Measurements from ENCODE around the gene SPHK1.

Gene SPHK1

DNA sequence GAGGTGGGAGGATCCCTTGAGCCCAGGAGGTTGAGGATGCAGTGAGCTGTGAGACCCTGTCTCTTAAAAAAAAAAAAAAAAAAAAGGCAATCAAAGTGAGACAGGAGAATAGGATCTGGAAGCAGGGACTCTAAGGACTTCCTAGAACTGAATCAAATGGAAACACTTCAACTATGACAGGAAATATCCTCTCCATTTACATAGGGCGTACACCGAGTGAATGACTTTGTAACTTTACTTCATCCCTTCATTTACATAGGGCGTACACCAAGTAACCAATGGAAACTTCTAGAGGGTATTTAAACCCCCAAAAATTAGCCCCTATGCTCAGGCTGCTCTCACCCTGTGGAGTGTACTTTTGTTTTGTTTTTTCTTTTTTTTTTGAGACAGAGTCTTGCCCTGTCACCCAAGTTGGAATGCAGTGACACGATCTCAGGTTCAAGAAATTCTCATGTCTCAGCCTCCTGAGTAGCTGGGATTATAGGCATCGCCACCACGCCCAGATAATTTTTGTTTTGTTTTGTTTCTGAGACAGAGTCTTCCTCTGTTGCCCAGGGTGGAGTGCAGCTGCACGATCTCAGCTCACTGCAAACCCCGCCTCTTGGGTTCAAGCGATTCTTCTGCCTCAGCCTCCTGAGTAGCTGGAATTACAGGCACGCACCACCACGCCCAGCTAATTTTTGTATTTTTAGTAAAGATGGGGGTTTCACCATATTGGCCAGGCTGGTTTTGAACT lies 21.1 kb upstream of the SPHK1 start:
- DNase-seq: no peak

GRCh38 chr17:76365256-76365903 lies 19.0 kb upstream of the SPHK1 start:
- no peak for DNase-seq

GRCh38 chr17:76366247-76366646 lies 18.2 kb upstream of the SPHK1 start:
- no peak for DNase-seq

GRCh38 chr17:76367642-76368041 lies 16.8 kb upstream of the SPHK1 start:
- DNase-seq: no peak

GRCh38 chr17:76368545-76368944 lies 15.9 kb upstream of the SPHK1 start:
- no peak for DNase-seq

DNA sequence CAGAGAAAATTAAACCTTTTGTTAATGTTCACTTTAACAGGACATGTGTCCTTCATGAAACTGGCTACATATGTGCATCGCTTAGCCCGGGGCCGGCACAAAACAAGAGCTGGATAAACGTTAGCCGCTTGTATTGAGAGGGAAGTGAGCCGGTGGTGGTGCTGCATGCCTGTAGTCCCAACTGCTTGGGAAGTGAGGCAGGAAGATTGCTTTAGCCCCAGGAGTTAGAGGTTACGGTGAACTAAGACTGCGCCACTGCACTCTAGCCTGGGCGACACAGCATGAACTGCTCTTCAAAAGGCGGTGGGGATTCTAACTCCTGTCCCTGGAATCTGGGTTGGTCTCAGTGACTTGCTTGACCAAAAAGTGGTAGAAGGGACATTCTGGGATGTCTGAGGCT lies 15.0 kb upstream of the SPHK1 start:
- no peak for DNase-seq

DNA sequence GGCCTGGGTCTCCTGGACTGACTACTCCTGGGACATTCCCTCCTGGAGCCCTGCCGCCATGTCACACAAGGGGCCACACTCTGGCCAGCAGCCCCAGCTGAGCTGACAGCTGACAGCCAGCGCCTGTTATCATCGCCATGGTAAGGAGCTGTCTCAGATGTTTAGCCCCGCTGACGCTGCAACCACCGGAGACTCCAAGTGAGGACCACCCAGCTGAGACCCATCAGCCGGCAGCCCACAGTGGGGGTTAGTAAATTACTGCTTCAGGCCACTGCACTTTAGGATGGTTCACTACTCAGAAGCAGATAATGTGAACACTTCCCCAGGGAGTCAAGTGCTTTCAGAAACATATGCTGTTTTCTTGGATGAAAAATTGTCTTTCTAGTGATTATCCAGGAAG lies 14.6 kb upstream of the SPHK1 start:
- DNase-seq: no peak

DNA sequence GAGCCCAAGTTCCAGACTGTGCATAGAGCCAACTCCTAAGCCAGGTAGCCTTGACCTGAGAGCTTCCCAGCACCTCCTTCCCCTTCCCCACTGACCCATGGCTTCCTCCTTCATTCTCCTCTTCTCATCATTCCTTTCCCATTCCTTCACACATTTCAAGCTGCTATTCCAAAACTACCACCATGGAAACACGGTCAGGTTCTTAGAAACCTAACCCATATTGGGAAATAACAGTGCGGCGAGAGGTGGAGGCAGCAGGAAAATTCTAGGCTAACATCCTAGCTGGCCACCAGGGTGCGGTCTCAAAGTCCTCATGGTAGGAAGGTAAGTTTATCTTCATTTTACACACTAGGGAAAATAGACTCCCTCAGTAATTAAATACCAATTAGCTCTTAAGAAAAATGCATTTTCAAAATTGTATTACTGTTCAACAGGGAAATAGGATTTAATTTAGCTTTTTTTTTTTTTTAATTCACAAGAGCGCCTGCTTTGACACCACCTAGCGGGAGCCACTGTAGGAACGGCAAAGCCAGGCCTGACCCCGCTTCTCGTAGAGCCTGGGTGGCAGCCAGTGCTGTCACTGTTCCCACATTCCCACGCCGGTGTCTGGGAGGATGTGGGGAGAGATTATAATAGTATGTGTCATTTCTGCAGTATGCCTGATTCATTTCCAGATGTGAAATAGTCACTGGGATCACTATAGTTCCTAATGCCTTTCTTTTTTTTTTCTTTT lies 14.0 kb upstream of the SPHK1 start:
- no peak for DNase-seq

GRCh38 chr17:76371656-76372628 lies 12.5 kb upstream of the SPHK1 start:
- no peak for DNase-seq

DNA sequence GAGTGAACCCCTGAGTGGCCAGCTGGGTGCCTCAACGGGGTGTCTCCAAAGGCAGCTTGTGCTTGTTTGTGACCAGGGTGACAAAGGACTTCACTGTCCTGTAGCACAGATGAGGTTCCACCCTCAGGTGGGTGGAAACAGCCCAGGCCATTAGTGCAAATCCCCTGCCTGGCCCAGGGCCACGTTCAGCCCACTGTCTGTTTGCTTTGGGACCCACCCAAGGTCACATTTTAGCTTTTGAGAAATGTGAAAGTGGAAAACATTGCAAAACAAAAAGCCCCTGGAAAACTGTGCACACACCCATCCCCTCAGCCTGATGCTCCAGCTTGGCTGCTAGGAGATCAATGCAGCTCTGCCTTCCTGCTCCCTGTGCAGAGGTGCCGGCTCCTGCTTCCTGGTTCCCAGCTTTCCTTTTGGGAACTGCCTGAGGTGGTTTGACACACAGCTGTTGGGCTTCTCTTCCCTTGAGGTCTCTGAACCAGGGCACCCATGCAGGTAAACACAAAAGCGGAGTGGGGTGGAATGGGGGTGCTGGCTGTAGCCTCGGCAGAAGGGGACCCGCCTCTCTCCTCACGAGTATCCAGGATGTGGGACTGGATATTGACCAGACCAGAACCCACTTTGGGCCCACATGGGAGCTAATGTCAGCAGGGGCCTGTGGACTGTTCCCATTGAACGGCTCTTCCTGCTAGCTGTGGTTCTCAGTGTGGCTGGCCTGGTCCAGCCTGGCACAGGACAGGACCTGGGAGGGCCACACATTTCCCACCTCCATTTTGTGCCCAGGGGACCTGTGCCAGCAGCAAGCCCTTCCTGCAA lies 7.9 kb upstream of the SPHK1 start:
- no peak for DNase-seq

GRCh38 chr17:76378548-76379274 lies 5.7 kb upstream of the SPHK1 start:
- no peak for DNase-seq

- DNase-seq: no peak
Measured at GRCh38 chr17:76379275-76379641, 5.2 kb upstream of the SPHK1 start.

- no peak for DNase-seq
Measured at GRCh38 chr17:76379646-76380376, 4.6 kb upstream of the SPHK1 start.

DNA sequence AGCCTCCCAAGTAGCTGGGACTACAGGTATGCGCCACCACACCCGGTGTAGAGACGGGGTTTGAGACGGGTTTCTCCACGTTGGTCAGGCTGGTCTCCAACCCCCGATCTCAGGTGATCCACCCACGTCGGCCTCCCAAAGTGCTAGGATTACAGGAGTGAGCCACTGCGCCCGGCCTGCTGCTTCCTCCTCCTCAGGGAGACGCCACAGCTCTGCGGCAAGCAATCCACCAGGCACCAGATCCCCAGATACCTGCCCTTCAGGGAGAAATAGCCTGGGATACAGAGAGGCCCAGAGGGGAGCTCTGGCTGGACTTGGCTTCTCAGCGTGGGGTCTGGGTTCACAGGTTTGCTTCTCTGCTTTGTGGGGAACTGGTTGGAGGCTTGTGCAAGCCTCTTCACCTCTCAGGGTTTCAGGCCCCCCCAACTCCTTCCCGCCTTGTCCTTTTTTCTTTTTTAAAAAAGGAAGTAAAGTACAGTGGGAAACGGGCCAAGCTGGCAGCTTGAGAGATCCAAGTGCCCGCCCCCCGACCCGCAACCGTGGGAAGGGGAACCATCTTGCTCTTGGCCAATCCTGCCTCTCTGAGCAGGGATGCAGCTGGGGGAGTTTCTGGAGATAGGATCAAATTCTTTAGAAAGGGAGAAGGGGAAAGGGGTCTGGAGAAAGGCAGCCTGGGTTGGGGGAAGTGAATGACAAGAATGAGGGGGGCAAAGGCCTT lies 2.6 kb upstream of the SPHK1 start:
- DNase-seq: no peak

DNA sequence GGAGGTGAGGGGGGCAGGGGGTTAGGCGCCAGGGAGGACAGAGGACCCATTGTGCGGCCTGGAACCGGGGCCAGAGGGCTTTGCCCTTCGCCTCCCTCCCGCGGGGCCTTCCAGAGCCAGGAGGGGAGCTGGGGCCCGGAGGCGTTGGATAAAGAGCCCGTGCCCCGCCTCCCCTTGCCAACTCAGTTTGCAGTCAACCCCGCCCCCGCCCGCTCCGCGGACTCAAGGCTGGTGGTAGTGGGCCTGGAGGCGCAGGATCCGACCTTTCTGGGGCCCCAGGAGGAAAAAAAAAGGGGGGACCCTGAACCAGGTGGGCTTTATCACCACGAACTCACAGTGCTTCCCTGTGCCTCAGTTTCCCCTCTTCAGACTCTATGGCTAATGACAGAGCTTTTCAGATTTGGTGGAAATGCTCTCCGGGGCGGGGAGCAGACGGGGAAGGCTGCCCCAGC lies 2.0 kb upstream of the SPHK1 start:
- no peak for DNase-seq

DNA sequence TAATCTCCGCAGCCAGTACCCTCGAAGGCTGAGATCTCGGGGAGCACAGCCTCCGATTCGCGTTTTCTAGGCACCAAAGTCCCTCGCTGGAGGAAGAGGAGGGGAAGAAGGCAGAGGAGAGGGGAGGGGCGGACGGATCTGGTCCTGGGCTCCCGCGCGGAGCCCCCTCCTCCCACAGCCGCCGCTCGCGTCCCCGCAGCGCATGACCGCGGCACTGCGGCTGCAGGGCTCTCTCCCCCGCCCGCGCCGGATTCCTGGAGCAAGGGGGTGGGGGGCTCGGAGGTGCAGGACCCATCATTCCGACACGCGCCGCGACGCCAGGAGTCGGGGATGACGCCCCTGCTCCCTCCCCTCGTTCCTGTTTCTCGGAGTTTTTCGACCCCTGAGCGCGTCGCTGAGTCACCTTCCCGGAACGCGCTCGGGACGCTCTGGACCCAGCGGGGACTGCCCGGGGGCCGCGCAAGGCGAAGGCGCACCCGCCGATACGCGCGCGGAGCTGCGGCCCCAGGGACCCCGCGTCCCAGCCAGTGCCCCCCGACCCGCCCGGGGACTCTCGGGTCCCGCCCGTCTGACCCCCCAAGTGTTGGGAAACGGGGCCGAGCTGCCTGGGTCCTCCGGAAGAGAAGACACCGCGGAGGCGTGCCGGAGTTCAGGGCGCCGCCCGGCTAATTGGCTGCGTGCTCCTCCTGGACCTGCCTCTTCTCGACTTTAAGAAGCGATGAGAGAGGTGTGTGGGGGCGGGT lies 1.4 kb upstream of the SPHK1 start:
- no peak for DNase-seq

GRCh38 chr17:76383546-76384221 lies 725 bp upstream of the SPHK1 start:
- no peak for DNase-seq

Data from NCI-H1105 (cell line).